Effector memory CD4-positive, alpha-beta T cell (primary cell): Measurements from ENCODE around the gene C22orf23.

Experiments used
- DNase-seq, 3 donors: peaks; one replicate each; pipeline ENCODE4 v3.0.0-alpha.2; 2020
- H3K27ac ChIP-seq: 2 replicates; pipeline ENCODE4 v1.7.0; 2013; ENCODE audit warnings: mild to moderate bottlenecking, low read length, moderate library complexity; ENCODE audit not compliant: insufficient read depth, poor library complexity, severe bottlenecking
- H3K27me3 ChIP-seq: replicated peaks from 2 replicates; pipeline ENCODE4 v1.7.0; 2013; ENCODE audit warnings: mild to moderate bottlenecking, low read length; ENCODE audit not compliant: insufficient read depth, control insufficient read depth, poor library complexity, severe bottlenecking
- H3K36me3 ChIP-seq: 2 replicates; pipeline ENCODE4 v1.7.0; 2013; ENCODE audit warnings: mild to moderate bottlenecking, low read length, moderate library complexity; ENCODE audit not compliant: control insufficient read depth, insufficient read depth
- H3K4me1 ChIP-seq: 2 replicates; pipeline ENCODE4 v1.7.0; 2013; ENCODE audit warnings: low read length, mild to moderate bottlenecking; ENCODE audit not compliant: control insufficient read depth, insufficient read depth, poor library complexity, severe bottlenecking
- H3K4me3 ChIP-seq: 2 replicates; pipeline ENCODE4 v1.7.0; 2013; ENCODE audit warnings: low read length, low read depth, mild to moderate bottlenecking; ENCODE audit not compliant: insufficient read depth, poor library complexity, severe bottlenecking
- H3K9me3 ChIP-seq: 2 replicates; pipeline ENCODE4 v1.7.0; 2013; ENCODE audit warnings: mild to moderate bottlenecking, low read length, moderate library complexity; ENCODE audit not compliant: control insufficient read depth

C22orf23 gene

GRCh38 chr22:37905534-37906363 is 47.7 kb downstream of the C22orf23 start, which contains the start of gene MICALL1:
MICALL1 (plus strand) TSS chr22:37906297; CDS start chr22:37906423, 126 bp downstream.
- Histone ChIP-seq H3K27me3 (no peaks in the 10 kb centered on the region), H3K36me3 (no peaks in the 10 kb centered on the region), H3K4me3 (peak within 1 kb of the TSS; percentile 53), H3K4me1 (peaks cover 15% of the 10 kb centered on the region), H3K27ac (peak within 1 kb of the TSS; percentile 60), H3K9me3 (no peaks in the 10 kb centered on the region)
- DNase-seq = peak; percentile 38 to 53 (median 49)

DNA sequence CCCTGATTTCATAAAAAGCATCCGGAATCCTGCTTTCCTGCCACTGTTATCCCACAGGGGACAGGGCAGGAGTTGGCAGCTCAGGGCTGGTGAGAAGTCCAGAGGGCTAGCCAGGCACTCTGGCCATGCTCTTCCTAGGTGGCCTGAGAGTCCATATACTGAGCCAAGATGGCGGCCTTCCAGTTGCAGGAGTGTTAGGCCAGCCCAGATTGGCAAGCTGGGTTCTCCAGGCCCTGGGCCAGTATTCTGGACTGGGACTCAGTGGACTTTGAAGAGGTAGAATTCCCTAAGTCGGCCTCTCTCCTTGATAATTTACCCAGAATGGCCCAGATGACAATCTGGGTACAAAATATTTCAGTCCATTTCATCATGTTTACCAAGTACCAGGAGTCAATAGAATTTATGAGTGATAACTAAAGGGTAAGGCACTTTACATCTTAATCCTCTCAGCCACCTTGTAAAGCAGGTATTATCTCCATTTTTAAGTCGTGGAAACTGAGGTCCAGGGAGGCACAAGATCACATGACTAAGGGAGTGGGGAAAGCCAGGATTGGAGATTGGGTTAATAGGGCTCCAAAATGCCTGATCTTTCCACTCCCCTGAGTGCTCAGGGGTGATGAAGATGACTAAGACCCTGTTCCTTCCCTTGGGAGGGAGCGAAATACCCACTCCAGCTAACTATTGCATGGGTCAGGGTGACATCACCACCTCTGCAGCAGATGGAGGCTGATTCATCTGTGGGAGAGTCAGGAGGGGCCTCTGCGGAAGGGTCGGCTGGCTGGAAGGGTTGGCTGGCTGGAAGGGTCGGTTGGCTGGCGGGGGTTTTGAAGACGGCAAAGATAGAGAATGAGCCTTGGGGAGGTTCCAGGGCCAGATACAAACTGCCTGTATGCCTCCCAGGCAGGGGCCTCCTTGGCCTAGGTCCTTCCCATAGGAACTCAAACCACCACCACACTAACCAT is 48.5 kb downstream of the C22orf23 start:
- Histone ChIP-seq H3K36me3 (no peaks in the 10 kb centered on the region), H3K27me3 (no peaks in the 10 kb centered on the region), H3K4me3 (no peak overlapping the region), H3K4me1 (peaks cover 15% of the 10 kb centered on the region), H3K9me3 (no peaks in the 10 kb centered on the region), H3K27ac (no peak overlapping the region)
- no peak for DNase-seq

GRCh38 chr22:37898441-37899181 is 54.8 kb downstream of the C22orf23 start:
- Histone ChIP-seq H3K27me3 (no peaks in the 10 kb centered on the region), H3K4me3 (no peak overlapping the region), H3K9me3 (no peaks in the 10 kb centered on the region), H3K36me3 (no peaks in the 10 kb centered on the region), H3K4me1 (peaks cover 13% of the 10 kb centered on the region), H3K27ac (no peak overlapping the region)
- DNase-seq = no peak

GRCh38 chr22:37897807-37898206 is 55.6 kb downstream of the C22orf23 start:
- H3K4me1 ChIP-seq = peaks cover 13% of the 10 kb centered on the region
- H3K4me3 ChIP-seq = no peak overlapping the region
- no peaks in the 10 kb centered on the region for H3K9me3 ChIP-seq
- DNase-seq = no peak
- no peaks in the 10 kb centered on the region for H3K36me3 ChIP-seq
- H3K27me3 ChIP-seq = no peaks in the 10 kb centered on the region
- no peak overlapping the region for H3K27ac ChIP-seq

DNA sequence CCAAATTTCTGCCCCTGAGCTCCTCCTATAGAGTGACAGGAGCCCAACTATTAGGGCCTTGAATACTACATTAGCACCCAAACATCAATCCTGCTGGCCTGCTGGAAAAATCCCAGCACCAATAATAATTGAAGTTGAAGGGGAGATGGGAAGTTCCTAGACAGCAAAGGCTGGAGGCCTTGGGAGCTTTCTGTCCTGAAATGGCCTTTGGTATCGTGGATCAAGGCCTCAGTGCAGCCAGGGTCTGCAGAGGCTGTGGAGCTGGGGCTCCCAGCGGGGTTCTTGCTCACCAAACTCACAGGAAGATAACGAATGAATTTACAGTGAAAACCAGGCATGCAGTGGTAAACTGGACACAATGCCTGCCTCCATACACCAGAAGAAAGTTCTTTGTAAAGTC is 56.5 kb downstream of the C22orf23 start:
- DNase-seq = no peak
- no peak overlapping the region for H3K4me3 ChIP-seq
- H3K9me3 ChIP-seq = no peaks in the 10 kb centered on the region
- H3K36me3 ChIP-seq = no peaks in the 10 kb centered on the region
- peak overlapping the region; percentile 51 for H3K27ac ChIP-seq
- H3K27me3 ChIP-seq = no peaks in the 10 kb centered on the region
- peaks cover 13% of the 10 kb centered on the region for H3K4me1 ChIP-seq

GRCh38 chr22:37896181-37896592 is 57.2 kb downstream of the C22orf23 start:
- Histone ChIP-seq H3K27me3 (no peaks in the 10 kb centered on the region), H3K27ac (peak overlapping the region; percentile 51), H3K36me3 (no peaks in the 10 kb centered on the region), H3K4me3 (peak overlapping the region; percentile 11), H3K4me1 (peaks cover 13% of the 10 kb centered on the region), H3K9me3 (no peaks in the 10 kb centered on the region)
- peak; percentile 13 to 33 (median 23) for DNase-seq

GRCh38 chr22:37894939-37895670 is 58.3 kb downstream of the C22orf23 start:
- Histone ChIP-seq H3K9me3 (no peaks in the 10 kb centered on the region), H3K27me3 (no peaks in the 10 kb centered on the region), H3K27ac (peak overlapping the region; percentile 0), H3K36me3 (peaks cover 4% of the 10 kb centered on the region), H3K4me1 (peaks cover 13% of the 10 kb centered on the region), H3K4me3 (no peak overlapping the region)
- DNase-seq = no peak

DNA sequence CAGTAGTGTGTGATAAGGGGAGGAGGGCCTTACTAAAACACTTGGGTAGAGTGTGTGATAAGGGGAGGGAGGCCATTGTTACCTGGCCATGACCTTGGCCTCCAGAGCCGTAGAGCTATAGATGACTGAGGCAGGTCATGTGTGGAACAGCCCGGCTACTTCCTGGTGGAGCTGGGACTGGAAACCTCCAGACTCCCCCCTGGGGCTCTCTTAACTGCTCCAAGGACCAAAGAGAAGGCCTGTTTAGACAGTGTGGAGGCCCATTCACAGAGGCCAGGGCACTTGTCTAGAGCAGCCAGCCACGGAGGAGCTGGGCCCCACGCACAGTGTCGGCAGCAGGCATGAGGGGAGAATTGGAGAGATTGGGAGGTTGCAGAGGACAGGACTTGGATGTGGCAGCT is 59.8 kb downstream of the C22orf23 start:
- DNase-seq = no peak
- Histone ChIP-seq H3K36me3 (peaks cover 15% of the 10 kb centered on the region), H3K4me3 (no peak overlapping the region), H3K27me3 (no peaks in the 10 kb centered on the region), H3K4me1 (peaks cover 13% of the 10 kb centered on the region), H3K27ac (no peak overlapping the region), H3K9me3 (no peaks in the 10 kb centered on the region)
